Left kidney (tissue), 2 donors: ENCODE results near the gene COX14. TPM values are rescaled to one million over a fixed set of nuclear protein-coding genes. Genes with fewer than 3 reads are reported as not detected.
"Not testable (repeated sequence)": the region's sequence is repeated elsewhere in the genome, so short reads cannot be mapped to it uniquely, and the experiment has no call there.

ENCODE experiments used
- DNase-seq: peaks from one replicate; pipeline ENCODE4 v3.0.0-alpha.2; 2013
- polyA plus RNA-seq: library from polyadenylated mRNA; unstranded; fragments of 120-200 nt; gene quantifications from one replicate; pipeline ENCODE4 v1.2.1, GENCODE V29; 2013; ENCODE audit not compliant: insufficient read length

Gene COX14
- polyA plus RNA-seq, 1 donor: 44.5 TPM

DNA sequence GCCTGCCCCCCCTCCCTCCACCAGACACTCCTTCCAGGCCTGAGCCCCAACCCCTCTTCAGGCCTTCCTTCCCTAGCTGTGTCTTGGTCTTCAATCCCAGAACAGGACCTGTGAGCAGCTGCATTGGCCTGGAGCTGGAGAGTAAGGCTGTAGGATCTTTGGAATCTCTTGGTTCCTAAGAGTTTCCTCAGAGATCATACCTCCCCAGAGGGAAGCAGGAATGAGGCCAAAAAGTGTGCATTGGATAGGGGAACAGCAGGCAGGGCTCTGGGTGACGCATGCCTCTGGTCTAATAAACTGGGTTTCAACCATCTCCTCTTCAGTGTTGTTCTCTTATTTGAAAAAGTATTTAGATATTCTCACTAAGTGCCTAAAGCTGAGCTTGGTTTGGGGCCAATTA is 28.7 kb upstream of the COX14 start:
- no peak for DNase-seq

DNA sequence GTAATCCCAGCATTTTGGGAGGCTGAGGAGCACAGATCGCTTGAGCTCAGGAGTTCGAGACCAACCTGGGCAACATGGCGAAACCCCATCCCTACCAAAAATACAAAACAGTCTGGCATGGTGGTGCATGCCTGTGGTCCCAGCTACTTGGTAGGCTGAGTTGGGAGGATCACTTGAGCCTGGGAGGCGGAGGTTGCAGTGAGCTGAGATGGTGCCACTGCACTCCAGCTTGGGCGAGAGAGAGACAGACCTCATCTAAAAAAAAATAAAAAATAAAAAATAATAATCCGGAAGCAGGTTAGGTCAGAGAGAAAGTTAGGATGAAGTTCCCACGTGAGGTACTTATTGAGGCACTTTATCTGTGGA is 27.6 kb upstream of the COX14 start:
- DNase-seq: not testable (repeated sequence)

DNA sequence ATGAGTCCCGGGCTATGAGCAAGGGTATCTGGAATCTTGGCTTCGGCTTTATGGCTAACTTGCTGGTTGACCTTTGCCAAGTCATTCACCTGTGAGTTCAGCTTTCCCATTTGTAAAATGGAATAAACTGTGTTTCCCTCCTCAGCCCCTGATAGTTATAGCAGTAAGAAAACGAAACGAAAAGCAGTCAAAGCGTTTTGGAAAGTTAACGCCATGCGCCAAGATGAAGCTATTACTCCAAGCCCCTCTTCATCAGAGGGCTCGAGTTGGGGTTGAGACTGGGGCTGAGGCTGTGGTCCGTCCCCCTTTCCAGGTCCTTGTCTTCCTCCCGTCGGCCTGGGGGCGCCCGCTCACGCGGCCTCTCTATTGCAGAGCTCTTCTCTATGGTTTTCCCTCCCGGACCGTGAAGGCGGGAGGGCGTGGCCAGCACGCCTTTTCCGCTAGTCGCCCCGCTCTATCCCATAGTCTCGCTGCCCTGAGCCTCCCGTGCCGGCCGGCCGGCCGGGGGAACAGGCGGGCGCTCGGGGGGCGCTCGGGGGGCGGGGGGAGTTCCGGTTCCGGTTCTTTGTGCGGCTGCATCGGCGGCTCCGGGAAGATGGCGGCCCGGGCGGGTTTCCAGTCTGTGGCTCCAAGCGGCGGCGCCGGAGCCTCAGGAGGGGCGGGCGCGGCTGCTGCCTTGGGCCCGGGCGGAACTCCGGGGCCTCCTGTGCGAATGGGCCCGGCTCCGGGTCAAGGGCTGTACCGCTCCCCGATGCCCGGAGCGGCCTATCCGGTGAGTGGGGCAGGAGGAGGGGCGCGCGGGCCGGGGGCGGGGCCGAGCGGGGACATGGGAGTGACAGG is 27.0 kb upstream of the COX14 start, which contains the start of gene SMARCD1:
SMARCD1 (plus strand) TSS at position 568 of the 840 bp plus-strand sequence; CDS start at position 596, 28 bp downstream.
- DNase-seq: peak; percentile 94

DNA sequence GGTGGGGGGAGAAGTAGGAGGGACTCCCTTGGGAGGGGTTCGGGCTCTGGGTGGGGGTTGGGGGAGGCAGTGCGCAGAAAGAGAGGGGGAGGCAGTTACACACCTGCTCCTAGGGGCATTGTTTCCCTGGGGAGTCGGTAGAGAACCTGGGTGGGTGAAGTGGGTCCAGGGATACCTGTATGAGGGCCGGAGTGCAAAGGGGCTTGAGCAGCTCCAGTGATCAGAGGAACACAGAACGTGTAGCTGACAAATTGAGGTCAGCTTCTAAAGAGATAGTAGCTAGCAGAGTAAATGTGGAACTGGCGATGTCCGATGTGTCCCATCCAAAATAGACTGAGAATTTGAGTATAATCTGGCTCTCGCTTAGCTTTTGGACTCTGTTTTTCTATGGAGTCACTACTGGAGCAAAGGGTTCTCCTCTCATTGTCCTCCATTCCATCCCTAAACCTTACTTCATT is 26.4 kb upstream of the COX14 start:
- no peak for DNase-seq

DNA sequence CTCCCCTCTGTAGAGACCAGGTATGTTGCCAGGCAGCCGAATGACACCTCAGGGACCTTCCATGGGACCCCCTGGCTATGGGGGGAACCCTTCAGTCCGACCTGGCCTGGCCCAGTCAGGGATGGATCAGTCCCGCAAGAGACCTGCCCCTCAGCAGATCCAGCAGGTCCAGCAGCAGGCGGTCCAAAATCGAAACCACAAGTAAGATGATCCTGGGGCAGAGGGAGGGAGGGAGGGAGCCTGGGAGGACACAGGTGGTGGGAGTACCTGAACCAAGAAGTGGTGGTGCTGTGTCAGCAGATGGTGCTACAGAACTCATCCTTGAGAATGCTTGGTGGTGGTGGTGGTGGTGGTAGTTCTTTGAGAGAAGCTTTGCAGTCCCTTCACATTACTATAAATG is 25.9 kb upstream of the COX14 start:
- DNase-seq: no peak

DNA sequence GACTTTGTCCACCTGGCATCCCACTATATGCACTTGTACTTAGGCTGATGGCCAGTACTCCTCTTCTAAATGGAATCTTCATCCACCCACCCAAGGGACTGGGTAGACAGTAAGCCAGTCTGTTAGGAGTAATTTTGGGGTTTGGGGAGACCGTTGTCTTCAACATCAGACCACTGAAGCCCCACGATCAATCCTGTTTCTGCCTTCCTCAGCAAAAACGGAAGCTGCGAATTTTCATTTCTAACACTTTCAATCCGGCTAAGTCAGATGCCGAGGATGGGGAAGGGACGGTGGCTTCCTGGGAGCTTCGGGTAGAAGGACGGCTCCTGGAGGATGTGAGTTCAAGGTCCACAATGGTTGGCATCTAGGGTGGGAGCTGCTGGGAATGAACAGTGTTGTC is 24.9 kb upstream of the COX14 start:
- DNase-seq: no peak

DNA sequence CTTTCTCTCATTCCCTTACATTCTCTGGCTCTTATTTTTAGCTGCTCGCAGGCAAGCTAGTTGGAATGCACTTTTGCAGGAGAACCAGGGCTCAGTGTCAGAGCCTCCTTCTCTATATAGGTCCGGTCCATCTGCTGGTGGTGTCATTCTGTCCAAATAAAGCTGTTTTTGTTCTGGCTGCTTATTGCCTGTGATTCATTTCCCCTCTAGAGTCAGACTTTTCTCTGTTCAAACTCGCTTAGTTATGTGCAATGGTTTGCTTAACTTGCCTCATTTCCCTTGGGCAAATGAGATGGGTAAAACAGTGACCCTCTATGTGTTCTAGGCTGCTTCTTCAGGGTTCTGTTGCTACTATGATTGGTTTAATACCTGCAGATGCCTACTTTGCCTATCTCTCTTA is 24.0 kb upstream of the COX14 start:
- DNase-seq: no peak

DNA sequence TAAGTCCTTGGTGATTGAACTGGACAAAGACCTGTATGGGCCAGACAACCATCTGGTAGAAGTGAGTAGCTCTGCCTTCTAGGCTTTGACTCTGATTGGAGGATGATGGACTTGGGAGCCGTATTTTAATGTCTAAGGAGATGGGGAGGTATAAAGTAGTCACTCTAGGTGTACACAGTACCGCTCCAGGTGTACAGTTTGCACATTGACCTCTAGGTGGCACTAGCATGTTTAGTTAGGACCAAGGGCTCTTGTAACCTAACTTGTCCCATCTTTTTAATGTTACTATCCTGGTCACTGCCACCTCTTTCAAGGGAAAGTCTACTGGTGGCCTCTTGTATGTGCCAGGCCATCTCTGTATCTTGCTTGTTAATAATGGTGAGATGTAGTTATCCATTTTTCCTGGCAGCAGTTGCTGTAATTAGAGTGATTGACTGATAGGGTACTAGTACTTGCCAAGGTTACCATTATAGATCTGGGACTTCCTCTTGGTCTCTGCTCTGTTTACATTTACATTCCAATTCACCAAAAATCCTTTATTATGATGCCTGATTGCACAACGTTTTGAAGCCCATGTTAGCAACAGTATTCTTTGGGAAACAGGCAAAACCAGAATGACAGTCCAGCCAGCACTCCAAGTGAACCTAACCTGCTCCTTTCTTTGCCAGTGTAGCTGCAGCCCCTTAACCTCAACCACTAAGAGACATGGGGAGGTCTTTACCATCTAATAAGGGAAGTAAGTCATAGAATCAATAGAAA is 23.3 kb upstream of the COX14 start:
- DNase-seq: no peak

DNA sequence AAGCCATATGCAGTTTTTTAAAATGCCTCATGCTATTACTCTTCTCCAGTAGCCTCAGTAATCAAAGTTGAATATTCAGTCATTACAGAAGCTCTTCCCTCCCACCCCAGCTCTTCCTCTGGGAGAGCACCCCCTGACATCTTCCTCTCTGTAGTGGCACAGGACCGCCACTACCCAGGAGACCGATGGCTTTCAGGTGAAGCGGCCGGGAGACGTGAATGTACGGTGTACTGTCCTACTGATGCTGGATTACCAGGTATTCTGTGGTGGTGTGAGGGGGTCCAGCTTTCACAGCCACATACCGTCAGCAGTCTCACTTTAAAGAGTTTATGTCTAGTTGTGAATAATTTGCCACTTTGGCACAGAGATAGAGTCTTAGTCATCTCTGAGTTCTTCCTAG is 22.3 kb upstream of the COX14 start:
- DNase-seq: no peak

DNA sequence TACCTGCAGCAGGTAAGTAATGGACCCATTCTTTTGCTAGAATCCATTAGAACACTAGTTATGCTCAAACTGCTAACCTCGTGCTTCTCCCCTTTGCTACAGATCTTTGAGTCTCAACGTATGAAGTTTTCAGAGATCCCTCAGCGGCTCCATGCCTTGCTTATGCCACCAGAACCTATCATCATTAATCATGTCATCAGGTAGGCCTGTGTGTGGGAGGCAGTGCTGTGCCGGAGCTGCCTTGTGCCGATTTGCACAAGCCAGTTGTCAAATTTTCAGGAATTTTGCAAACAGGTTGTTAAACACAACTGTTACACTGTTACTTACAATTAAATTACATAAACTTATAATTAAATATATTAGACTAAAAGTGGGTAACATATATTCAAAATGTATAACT is 21.6 kb upstream of the COX14 start:
- DNase-seq: no peak

DNA sequence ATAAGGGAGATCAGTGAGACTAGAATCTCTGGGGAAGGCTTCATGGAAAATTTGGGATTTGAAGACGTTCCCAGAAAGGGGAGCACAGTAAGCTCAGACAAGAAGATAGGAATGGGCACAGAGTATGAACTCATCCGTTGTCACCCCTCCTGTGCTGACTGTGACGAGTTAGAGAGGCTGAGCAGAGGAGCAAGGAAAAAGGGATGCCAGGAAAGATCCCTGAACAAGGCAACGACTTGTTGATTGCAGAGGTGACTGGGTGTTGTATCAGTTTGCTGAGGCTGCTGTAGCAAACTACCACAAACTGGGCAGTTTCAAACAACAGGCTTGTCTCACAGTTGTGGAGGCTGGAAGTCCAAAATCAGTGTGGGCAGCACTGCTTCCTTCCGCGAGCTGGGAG is 14.1 kb upstream of the COX14 start:
- no peak for DNase-seq

DNA sequence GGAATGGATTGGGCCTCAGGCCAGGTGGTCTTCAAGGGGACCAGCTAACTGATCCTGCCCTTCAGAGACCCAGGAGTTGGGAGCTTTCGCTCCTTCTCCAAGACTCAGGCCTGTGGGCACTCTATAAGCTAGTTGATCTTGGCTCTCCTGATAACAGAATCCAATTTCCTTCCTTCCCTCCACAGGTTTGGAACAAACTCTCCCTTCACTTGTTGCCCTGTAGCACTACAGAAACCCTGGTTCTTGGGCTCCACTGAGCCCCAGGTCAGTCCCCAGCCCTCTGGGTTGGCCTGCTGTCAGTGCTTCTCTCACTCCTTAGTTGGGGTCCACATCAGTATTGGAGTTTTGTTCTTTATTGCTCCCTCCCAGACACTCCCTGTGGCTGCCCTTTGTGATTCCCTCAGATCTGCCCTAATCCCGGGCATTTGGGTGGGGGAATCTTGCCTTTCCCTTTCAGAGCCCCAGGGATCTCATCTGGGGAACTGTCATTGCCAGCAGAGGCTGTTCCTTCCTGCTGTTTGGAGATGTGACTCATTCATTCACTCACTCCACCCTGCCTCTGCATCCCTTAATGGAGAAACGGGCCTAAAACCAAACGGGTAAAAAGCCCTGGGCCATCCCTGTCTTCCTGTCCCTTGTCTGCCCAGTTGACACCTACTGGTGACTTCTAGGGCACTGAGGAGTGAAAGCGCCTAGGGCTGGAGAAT is 12.6 kb upstream of the COX14 start:
- no peak for DNase-seq

DNA sequence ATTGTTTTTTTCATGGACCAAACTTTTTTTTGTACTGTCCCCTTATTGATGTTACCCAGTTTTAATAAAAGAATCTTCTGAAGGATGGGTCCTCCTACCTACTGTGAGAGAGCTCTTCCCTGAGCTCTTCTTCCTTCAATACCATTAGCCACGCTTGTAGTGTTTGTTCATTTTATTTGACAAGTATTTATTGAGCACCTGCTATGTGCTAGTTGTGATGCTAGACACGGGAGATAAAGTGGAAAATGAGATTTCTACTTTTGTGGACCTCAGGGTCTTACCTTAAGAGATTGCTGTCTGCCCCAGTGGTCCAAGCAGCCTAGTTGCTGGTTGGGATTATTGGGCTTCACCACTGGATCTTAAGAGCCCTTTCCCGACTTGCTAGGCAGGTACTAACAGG is 11.5 kb upstream of the COX14 start:
- DNase-seq: no peak

DNA sequence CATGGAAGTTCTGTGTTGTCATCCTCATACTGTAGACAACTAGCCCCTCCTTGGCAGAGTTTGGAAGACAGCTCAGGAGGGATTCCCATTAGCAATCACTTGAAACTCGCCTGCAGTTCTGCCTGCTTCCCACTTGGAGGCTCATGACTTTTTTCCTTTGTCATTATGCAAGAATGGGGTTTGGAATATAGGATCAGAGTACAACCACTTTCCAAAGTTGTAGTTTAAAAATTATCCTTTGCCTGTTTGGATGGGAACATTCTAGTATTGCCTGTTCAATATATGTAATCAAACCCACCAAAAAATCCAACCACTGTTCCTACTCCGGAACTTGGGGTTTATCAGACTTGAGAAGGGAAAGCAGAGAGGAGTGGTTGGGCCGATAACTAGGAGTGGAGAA is 10.4 kb upstream of the COX14 start:
- DNase-seq: no peak

DNA sequence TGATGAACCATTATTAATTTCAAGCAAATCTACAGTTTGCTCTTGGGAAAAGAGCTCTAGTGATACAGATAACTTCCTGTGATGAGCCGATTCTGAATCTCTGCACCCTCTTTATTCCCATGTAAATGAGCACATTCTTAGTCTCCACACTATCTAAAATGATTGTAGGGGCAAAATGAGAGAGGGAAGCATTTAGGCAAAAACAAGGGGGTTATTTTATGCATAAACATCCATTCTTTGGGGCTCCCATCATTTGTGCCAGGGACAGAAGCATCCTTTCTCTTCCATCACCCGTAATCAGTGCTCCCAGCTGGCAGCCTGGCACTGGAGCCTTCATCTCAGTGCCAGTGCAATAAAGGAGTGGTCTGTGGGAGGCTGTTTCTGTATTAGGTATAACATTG is 9.9 kb upstream of the COX14 start:
- DNase-seq: no peak

DNA sequence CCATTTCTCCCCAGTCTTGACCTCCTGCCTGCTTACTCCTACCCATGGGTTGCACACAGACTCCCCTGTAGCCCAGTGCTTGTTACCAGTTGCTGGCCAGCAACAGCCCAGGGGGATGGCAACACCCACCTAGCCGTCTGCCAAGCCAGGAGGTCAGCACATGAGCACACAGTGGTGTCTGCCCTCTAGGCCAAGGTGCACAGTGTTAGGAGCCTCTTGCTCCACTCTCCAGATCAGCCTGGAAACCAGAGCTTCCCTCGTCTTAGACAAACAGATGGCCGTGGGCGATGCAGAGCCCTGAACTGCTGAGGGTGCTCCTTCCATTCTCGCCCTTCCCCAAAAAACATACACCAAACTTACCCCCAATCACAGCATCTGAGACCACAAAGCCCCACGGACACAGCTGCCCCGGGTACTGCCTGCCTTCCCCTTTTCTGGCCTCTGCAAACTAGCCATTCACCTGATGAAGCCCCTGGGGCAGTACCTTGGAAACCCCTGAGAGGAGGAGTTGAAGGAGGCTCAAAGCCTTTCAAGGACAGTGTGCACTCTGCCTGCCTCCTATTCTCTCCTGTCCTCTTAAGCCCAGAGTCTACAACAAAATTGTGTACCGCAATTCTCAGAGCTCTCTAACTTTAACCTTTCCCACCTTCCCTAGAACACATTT is 9.3 kb upstream of the COX14 start:
- DNase-seq: no peak

DNA sequence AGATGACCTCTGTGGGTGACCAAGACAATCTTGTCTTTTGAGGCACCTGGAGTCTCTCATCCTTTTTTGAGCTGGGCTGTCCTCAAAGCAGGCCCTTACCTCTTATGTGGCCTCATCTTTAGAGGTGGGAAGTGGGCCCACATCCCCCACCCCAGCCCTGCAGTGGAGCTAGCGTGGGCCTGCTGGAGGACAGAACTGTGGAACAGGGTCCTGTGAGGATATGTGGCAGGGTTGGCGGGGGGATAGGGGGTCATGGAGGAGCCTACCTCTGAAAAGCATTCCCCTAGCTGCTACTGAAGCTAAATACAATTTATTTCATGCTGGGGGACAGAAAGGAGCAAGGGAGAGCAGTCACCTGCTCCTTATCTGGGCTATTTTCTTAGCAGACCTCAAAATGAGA is 8.7 kb upstream of the COX14 start:
- no peak for DNase-seq

DNA sequence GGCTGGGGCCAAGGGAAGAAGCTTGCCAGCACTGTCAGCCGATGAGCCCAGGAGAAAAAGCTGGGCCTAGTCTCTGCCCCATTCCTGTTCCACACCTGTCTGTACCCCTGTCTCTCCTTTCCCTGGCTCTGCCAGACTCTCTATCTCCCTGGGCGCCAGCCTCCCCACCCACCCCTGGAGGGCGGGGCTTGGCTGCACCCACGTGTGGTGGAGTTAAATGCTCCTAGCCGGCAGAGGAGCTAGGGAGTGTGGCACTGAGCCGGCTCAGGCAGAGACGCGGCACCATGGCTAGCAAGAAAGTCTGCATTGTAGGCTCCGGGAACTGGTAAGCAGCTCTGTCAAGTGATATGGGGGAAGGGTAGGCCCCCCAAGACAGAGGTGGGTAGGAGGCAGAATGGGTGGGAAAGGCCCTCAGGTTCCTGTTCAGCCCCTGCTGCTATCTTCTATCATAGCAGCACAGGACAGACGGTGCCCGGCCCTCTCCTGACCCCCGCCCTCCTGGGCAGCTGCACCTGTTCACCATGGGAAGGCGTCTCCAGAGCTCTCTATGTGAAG is 8.2 kb upstream of the COX14 start, which contains the start of gene GPD1:
GPD1 (plus strand) TSS at position 242 of the 555 bp plus-strand sequence; CDS start at position 285, 43 bp downstream.
- DNase-seq: peak; percentile 66

DNA sequence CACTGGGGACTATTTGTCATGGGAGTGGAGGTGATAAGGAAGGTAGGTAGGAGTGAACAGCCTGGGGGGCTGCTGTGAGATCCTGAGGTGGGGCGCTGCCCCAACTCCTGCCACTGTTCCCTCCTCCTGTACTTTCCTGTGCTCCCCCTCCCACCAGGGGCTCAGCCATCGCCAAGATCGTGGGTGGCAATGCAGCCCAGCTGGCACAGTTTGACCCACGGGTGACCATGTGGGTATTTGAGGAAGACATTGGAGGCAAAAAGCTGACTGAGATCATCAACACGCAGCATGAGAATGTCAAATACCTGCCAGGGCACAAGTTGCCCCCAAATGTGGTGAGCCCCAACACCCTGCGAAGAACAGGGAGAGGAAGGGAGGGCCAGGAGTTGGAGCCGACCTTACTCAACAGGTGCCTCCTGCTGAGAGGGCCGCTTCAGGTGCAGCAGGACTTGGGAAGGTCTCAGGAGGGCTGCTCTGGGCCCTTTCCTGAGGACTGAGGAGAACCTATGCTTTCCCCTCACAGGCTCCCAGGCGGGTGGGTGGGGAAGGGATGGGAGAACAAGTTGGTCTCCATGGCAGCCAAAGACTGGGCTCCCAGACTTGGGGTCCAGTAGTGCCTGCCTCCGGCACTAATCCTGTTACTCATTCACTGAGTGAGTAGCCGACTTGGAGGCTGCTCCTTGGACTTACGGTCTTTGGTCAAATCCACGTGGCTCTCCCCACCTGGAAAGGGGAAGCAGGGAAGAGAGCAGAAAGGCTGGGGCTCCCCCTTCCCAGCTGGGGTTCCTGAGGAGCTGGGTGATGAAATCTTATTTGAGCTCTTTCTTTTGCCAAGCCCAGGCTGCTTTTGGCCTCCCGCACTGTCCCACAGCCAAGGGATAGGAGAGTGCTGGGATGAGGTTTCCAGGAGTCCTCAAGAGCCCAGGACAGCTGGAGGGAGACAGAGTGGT is 7.3 kb upstream of the COX14 start:
- no peak for DNase-seq

DNA sequence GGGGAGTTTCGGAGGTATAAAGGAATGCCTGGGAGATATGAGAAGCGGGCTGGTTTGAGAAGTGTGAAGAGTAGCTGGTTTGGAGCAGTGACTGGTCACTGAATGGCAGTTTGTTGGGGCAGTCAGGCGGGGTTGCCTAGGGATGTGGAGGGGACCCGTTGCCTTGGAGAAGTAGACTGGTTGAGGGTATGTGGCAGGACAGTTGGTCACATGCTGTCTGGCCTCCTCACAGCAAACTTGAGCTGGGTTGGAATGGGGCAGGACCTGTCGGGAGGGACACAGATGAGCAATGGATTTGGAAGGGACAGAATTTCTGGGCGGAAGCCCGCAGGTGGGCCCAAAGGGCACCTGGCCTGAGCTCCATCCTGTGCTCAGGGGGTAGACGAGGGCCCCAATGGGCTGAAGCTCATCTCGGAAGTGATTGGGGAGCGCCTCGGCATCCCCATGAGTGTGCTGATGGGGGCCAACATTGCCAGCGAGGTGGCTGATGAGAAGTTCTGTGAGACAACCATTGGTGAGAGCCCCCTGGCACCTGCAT is 6.1 kb upstream of the COX14 start:
- no peak for DNase-seq
